ENCODE results near the gene NMBR.

DNA sequence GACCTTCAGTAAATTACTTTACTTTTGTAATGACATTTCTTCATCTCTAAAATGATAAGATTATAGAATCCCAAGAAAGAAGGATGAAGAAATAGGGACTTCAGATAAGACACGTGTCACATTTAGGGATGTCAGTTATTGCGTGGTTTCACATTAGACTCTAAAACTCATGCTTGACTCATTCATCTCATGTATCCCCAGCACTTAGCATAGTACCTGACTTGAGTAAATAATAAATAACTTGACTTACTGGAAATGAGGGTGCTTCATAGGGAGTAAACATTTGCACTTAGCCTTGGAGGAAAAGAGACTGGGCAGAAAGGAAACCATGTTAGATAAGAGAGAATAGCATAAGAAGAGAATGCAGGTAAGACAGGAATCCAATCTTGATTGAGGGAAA lies 37.4 kb upstream of the NMBR start:
- TF ChIP-seq, protein P1, sequence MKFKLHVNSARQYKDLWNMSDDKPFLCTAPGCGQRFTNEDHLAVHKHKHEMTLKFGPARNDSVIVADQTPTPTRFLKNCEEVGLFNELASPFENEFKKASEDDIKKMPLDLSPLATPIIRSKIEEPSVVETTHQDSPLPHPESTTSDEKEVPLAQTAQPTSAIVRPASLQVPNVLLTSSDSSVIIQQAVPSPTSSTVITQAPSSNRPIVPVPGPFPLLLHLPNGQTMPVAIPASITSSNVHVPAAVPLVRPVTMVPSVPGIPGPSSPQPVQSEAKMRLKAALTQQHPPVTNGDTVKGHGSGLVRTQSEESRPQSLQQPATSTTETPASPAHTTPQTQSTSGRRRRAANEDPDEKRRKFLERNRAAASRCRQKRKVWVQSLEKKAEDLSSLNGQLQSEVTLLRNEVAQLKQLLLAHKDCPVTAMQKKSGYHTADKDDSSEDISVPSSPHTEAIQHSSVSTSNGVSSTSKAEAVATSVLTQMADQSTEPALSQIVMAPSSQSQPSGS (tag by site-specific recombination; IDR thresholded peaks at IDR 0.05; ENCODE audit: low read depth), result no peak
- TF ChIP-seq CTCF (tag by site-specific recombination; IDR thresholded peaks at IDR 0.05), result no peak
- TF ChIP-seq ELK4 (IDR thresholded peaks at IDR 0.05; ENCODE audit: borderline replicate concordance, low read depth, low read length), result no peak
- no peak for TF ChIP-seq ZNF777 (tag by site-specific recombination; IDR thresholded peaks at IDR 0.05; ENCODE audit: borderline replicate concordance)
